Osteocyte (in vitro differentiated cells): ENCODE data around the gene SPDEF. TPM values are rescaled to one million over a fixed set of nuclear protein-coding genes. Genes with fewer than 3 reads are reported as not detected.

ENCODE experiments used
- DNase-seq: peaks from one replicate; pipeline ENCODE4 v3.0.0; 2021; ENCODE audit warnings: mixed read lengths; ENCODE audit not compliant: unreplicated experiment; ENCODE audit errors: extremely low spot score
- H3K27ac Mint-ChIP-seq: one replicate; pipeline ENCODE4 v1.8.0; 2021; ENCODE audit warnings: mild to moderate bottlenecking, mixed read lengths; ENCODE audit not compliant: unreplicated experiment
- H3K27me3 Mint-ChIP-seq: one replicate; pipeline ENCODE4 v1.8.0; 2021; ENCODE audit warnings: mixed read lengths; ENCODE audit not compliant: unreplicated experiment
- H3K36me3 Mint-ChIP-seq: one replicate; pipeline ENCODE4 v1.8.0; 2021; ENCODE audit warnings: mixed read lengths; ENCODE audit not compliant: unreplicated experiment
- H3K4me1 Mint-ChIP-seq: one replicate; pipeline ENCODE4 v1.8.0; 2021; ENCODE audit warnings: mixed read lengths; ENCODE audit not compliant: unreplicated experiment
- H3K4me3 Mint-ChIP-seq: one replicate; pipeline ENCODE4 v1.8.0; 2021; ENCODE audit warnings: mild to moderate bottlenecking, moderate library complexity, mixed read lengths; ENCODE audit not compliant: unreplicated experiment
- H3K9me3 Mint-ChIP-seq: one replicate; pipeline ENCODE4 v1.8.0; 2021; ENCODE audit warnings: mixed read lengths; ENCODE audit not compliant: unreplicated experiment
- CTCF ChIP-seq: fragments of 200-600 bp; sonication (generic); IDR thresholded peaks from 2 replicates; pipeline ENCODE4 v1.5.0; 2021; ENCODE audit warnings: antibody characterized with exemption, mild to moderate bottlenecking, moderate library complexity
- total RNA-seq: library from RNA; stranded (reverse); gene quantifications from 2 replicates; pipeline ENCODE4 v1.2.1, GENCODE V29; 2021

Gene SPDEF
- total RNA-seq, 1 donor from 2014 or later = not detected

GRCh38 chr6:34593701-34594100, 37.6 kb upstream of the SPDEF start:
- no peak for TF ChIP-seq CTCF
- Mint-ChIP-seq H3K4me1 (peaks cover 18% of the 10 kb centered on the region), H3K9me3 (no peaks in the 10 kb centered on the region), H3K27ac (no peak overlapping the region), H3K4me3 (no peak overlapping the region), H3K27me3 (no peaks in the 10 kb centered on the region), H3K36me3 (peaks cover 6% of the 10 kb centered on the region)
- DNase-seq = no peak

GRCh38 chr6:34592208-34592952, 36.3 kb upstream of the SPDEF start:
- Mint-ChIP-seq H3K4me1 (peaks cover 11% of the 10 kb centered on the region), H3K4me3 (no peak overlapping the region), H3K27me3 (no peaks in the 10 kb centered on the region), H3K9me3 (no peaks in the 10 kb centered on the region), H3K27ac (no peak overlapping the region), H3K36me3 (peaks cover 8% of the 10 kb centered on the region)
- no peak for TF ChIP-seq CTCF
- DNase-seq = no peak

- Mint-ChIP-seq H3K36me3 (peaks cover 10% of the 10 kb centered on the region), H3K27ac (no peak overlapping the region), H3K4me1 (peaks cover 6% of the 10 kb centered on the region), H3K9me3 (no peaks in the 10 kb centered on the region), H3K27me3 (no peaks in the 10 kb centered on the region), H3K4me3 (no peak overlapping the region)
- no peak for DNase-seq
- no peak for TF ChIP-seq CTCF
Observed at GRCh38 chr6:34589691-34590090, 33.6 kb upstream of the SPDEF start.

- DNase-seq = no peak
- TF ChIP-seq CTCF = no peak
- Mint-ChIP-seq H3K4me3 (no peak overlapping the region), H3K4me1 (peaks cover 10% of the 10 kb centered on the region), H3K9me3 (no peaks in the 10 kb centered on the region), H3K27ac (no peak overlapping the region), H3K27me3 (no peaks in the 10 kb centered on the region), H3K36me3 (peaks cover 10% of the 10 kb centered on the region)
Observed at GRCh38 chr6:34589140-34589539, 33.0 kb upstream of the SPDEF start.

- TF ChIP-seq CTCF = no peak
- DNase-seq = no peak
- Mint-ChIP-seq H3K4me3 (no peak overlapping the region), H3K36me3 (peaks cover 10% of the 10 kb centered on the region), H3K27ac (no peak overlapping the region), H3K27me3 (no peaks in the 10 kb centered on the region), H3K4me1 (peaks cover 10% of the 10 kb centered on the region), H3K9me3 (no peaks in the 10 kb centered on the region)
Observed at GRCh38 chr6:34587851-34588250, 31.7 kb upstream of the SPDEF start.
